Epithelial cell of proximal tubule (primary cell): ENCODE results near the gene XAGE2. TPM values are rescaled to one million over a fixed set of nuclear protein-coding genes. Genes with fewer than 3 reads are reported as not detected.

Experiments
- DNase-seq: peaks from one replicate; pipeline ENCODE4 v3.0.0-alpha.2; 2011; ENCODE audit warnings: low read depth
- H3K4me3 ChIP-seq: 2 replicates; pipeline ENCODE4 v1.5.1; 2011; ENCODE audit warnings: low read depth, mild to moderate bottlenecking, low read length
- total RNA-seq: library from RNA; depleted of rRNA; stranded (reverse); fragments of >200 nt; gene quantifications from 2 replicates; pipeline ENCODE4 v1.2.3, GENCODE V29; 2015
- TF ChIP-seq, protein P1 (sequence below): conservative IDR thresholded peaks from 2 replicates; pipeline ENCODE4 v1.5.1; 2012; ENCODE audit warnings: low read depth, mild to moderate bottlenecking, low read length

Gene XAGE2
- total RNA-seq, 1 donor from 2014 or later, result not detected

DNA sequence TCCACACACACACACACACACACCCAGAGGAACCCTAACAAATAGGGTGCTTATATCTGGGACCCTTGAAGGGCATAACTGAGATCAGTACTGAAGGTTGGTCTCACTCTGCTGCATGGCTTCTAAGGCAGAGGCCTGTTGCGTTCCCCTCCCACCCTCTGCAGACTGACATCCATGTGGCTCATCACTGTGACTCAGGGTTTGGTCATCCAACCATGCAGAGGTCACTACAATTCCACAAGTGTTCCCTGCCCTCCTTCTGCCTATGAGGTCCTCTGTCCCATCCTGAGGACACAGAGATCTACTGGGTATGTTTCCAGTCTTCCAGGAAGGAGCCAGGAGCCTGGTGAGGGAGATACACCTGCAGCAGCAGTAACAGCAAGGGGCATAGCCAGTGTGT, 55.8 kb downstream of the XAGE2 start:
- H3K4me3 ChIP-seq, result no peak overlapping the region
- DNase-seq, result no peak

More for the DNA sequence above, 55.8 kb downstream of the XAGE2 start:
- TF ChIP-seq, protein P1, sequence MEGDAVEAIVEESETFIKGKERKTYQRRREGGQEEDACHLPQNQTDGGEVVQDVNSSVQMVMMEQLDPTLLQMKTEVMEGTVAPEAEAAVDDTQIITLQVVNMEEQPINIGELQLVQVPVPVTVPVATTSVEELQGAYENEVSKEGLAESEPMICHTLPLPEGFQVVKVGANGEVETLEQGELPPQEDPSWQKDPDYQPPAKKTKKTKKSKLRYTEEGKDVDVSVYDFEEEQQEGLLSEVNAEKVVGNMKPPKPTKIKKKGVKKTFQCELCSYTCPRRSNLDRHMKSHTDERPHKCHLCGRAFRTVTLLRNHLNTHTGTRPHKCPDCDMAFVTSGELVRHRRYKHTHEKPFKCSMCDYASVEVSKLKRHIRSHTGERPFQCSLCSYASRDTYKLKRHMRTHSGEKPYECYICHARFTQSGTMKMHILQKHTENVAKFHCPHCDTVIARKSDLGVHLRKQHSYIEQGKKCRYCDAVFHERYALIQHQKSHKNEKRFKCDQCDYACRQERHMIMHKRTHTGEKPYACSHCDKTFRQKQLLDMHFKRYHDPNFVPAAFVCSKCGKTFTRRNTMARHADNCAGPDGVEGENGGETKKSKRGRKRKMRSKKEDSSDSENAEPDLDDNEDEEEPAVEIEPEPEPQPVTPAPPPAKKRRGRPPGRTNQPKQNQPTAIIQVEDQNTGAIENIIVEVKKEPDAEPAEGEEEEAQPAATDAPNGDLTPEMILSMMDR, result no peak

Other genes starting within 250 kb of the XAGE2 start
- gene MAGED4, start 184.1 kb upstream of the XAGE2 start, total RNA-seq, result 13.2 and 76.4 TPM in 2 replicates
- not detected in 2 replicates for gene XAGE1A, start 126.8 kb downstream of the XAGE2 start, total RNA-seq
- not detected in 2 replicates for gene XAGE1B, start 148.0 kb downstream of the XAGE2 start, total RNA-seq